Measurements from ENCODE around the gene ACTA2.

Gene ACTA2

GRCh38 chr10:88981435-88981834, 28.9 kb upstream of the ACTA2 start:
- no peaks in the 10 kb centered on the region for H3K27me3 ChIP-seq (ENCODE audit: control insufficient read depth, insufficient read depth, low read length)
- no peak overlapping the region for H3K9ac ChIP-seq (ENCODE audit: low read length)
- H3K4me3 ChIP-seq (ENCODE audit: low read depth, low read length): no peak overlapping the region
- no peaks in the 10 kb centered on the region for H3K9me3 ChIP-seq (ENCODE audit: control insufficient read depth, insufficient read depth, low read depth, low read length)
- H3K36me3 ChIP-seq (ENCODE audit: control insufficient read depth, insufficient read depth, low read length): no peaks in the 10 kb centered on the region
- H3K4me1 ChIP-seq (ENCODE audit: control insufficient read depth, insufficient read depth, low read length): peaks cover 10% of the 10 kb centered on the region; the same call in 1 of the 2 replicates
- H3K27ac ChIP-seq (ENCODE audit: low read depth, low read length): no peak overlapping the region

GRCh38 chr10:88980800-88981199, 28.2 kb upstream of the ACTA2 start:
- no peak overlapping the region for H3K27ac ChIP-seq (ENCODE audit: low read depth, low read length)
- no peaks in the 10 kb centered on the region for H3K36me3 ChIP-seq (ENCODE audit: control insufficient read depth, insufficient read depth, low read length)
- H3K27me3 ChIP-seq (ENCODE audit: control insufficient read depth, insufficient read depth, low read length): no peaks in the 10 kb centered on the region
- H3K9ac ChIP-seq (ENCODE audit: low read length): no peak overlapping the region
- no peaks in the 10 kb centered on the region for H3K9me3 ChIP-seq (ENCODE audit: control insufficient read depth, insufficient read depth, low read depth, low read length)
- H3K4me1 ChIP-seq (ENCODE audit: control insufficient read depth, insufficient read depth, low read length): peaks cover 10% of the 10 kb centered on the region; the same call in 1 of the 2 replicates
- H3K4me3 ChIP-seq (ENCODE audit: low read depth, low read length): no peak overlapping the region

- H3K9me3 ChIP-seq (ENCODE audit: control insufficient read depth, insufficient read depth, low read depth, low read length): no peaks in the 10 kb centered on the region
- no peak overlapping the region for H3K4me3 ChIP-seq (ENCODE audit: low read depth, low read length)
- H3K36me3 ChIP-seq (ENCODE audit: control insufficient read depth, insufficient read depth, low read length): no peaks in the 10 kb centered on the region
- H3K4me1 ChIP-seq (ENCODE audit: control insufficient read depth, insufficient read depth, low read length): peaks cover 6% of the 10 kb centered on the region; the same call in 1 of the 2 replicates
- no peaks in the 10 kb centered on the region for H3K27me3 ChIP-seq (ENCODE audit: control insufficient read depth, insufficient read depth, low read length)
- H3K9ac ChIP-seq (ENCODE audit: low read length): no peak overlapping the region
- no peak overlapping the region for H3K27ac ChIP-seq (ENCODE audit: low read depth, low read length)
Measured at GRCh38 chr10:88980247-88980646, 27.7 kb upstream of the ACTA2 start.

- H3K4me1 ChIP-seq (ENCODE audit: control insufficient read depth, insufficient read depth, low read length): peaks cover 6% of the 10 kb centered on the region; the same call in 1 of the 2 replicates
- H3K9me3 ChIP-seq (ENCODE audit: control insufficient read depth, insufficient read depth, low read depth, low read length): no peaks in the 10 kb centered on the region
- no peak overlapping the region for H3K27ac ChIP-seq (ENCODE audit: low read depth, low read length)
- no peak overlapping the region for H3K9ac ChIP-seq (ENCODE audit: low read length)
- no peak overlapping the region for H3K4me3 ChIP-seq (ENCODE audit: low read depth, low read length)
- H3K27me3 ChIP-seq (ENCODE audit: control insufficient read depth, insufficient read depth, low read length): no peaks in the 10 kb centered on the region
- no peaks in the 10 kb centered on the region for H3K36me3 ChIP-seq (ENCODE audit: control insufficient read depth, insufficient read depth, low read length)
Measured at GRCh38 chr10:88979603-88980002, 27.0 kb upstream of the ACTA2 start.

- no peaks in the 10 kb centered on the region for H3K36me3 ChIP-seq (ENCODE audit: control insufficient read depth, insufficient read depth, low read length)
Measured at GRCh38 chr10:88979153-88979562, 26.6 kb upstream of the ACTA2 start.

GRCh38 chr10:88978463-88978862, 25.9 kb upstream of the ACTA2 start:
- H3K27me3 ChIP-seq (ENCODE audit: control insufficient read depth, insufficient read depth, low read length): no peaks in the 10 kb centered on the region
- no peak overlapping the region for H3K27ac ChIP-seq (ENCODE audit: low read depth, low read length)

More at GRCh38 chr10:88979153-88979562, 26.6 kb upstream of the ACTA2 start:
- Histone ChIP-seq H3K27ac (ENCODE audit: low read depth, low read length) (no peak overlapping the region), H3K9ac (ENCODE audit: low read length) (no peak overlapping the region), H3K27me3 (ENCODE audit: control insufficient read depth, insufficient read depth, low read length) (no peaks in the 10 kb centered on the region), H3K4me1 (ENCODE audit: control insufficient read depth, insufficient read depth, low read length) (peaks cover 6% of the 10 kb centered on the region; the same call in 1 of the 2 replicates), H3K4me3 (ENCODE audit: low read depth, low read length) (no peak overlapping the region), H3K9me3 (ENCODE audit: control insufficient read depth, insufficient read depth, low read depth, low read length) (no peaks in the 10 kb centered on the region)

GRCh38 chr10:88975377-88975720, 22.8 kb upstream of the ACTA2 start:
- no peaks in the 10 kb centered on the region for H3K9me3 ChIP-seq (ENCODE audit: control insufficient read depth, insufficient read depth, low read depth, low read length)
- H3K4me1 ChIP-seq (ENCODE audit: control insufficient read depth, insufficient read depth, low read length): peaks cover 6% of the 10 kb centered on the region; the same call in 1 of the 2 replicates
- no peak overlapping the region for H3K4me3 ChIP-seq (ENCODE audit: low read depth, low read length)
- no peaks in the 10 kb centered on the region for H3K36me3 ChIP-seq (ENCODE audit: control insufficient read depth, insufficient read depth, low read length)
- no peak overlapping the region for H3K27ac ChIP-seq (ENCODE audit: low read depth, low read length)
- no peaks in the 10 kb centered on the region for H3K27me3 ChIP-seq (ENCODE audit: control insufficient read depth, insufficient read depth, low read length)
- H3K9ac ChIP-seq (ENCODE audit: low read length): no peak overlapping the region

More at GRCh38 chr10:88978463-88978862, 25.9 kb upstream of the ACTA2 start:
- H3K4me1 ChIP-seq (ENCODE audit: control insufficient read depth, insufficient read depth, low read length): peaks cover 6% of the 10 kb centered on the region; the same call in 1 of the 2 replicates
- no peaks in the 10 kb centered on the region for H3K36me3 ChIP-seq (ENCODE audit: control insufficient read depth, insufficient read depth, low read length)
- no peak overlapping the region for H3K9ac ChIP-seq (ENCODE audit: low read length)
- no peaks in the 10 kb centered on the region for H3K9me3 ChIP-seq (ENCODE audit: control insufficient read depth, insufficient read depth, low read depth, low read length)
- H3K4me3 ChIP-seq (ENCODE audit: low read depth, low read length): no peak overlapping the region

GRCh38 chr10:88974446-88975376, 22.1 kb upstream of the ACTA2 start:
- H3K9me3 ChIP-seq (ENCODE audit: control insufficient read depth, insufficient read depth, low read depth, low read length): no peaks in the 10 kb centered on the region
- peaks cover 6% of the 10 kb centered on the region; the same call in 1 of the 2 replicates for H3K4me1 ChIP-seq (ENCODE audit: control insufficient read depth, insufficient read depth, low read length)
- H3K36me3 ChIP-seq (ENCODE audit: control insufficient read depth, insufficient read depth, low read length): no peaks in the 10 kb centered on the region
- H3K27ac ChIP-seq (ENCODE audit: low read depth, low read length): no peak overlapping the region
- no peak overlapping the region for H3K4me3 ChIP-seq (ENCODE audit: low read depth, low read length)
- no peak overlapping the region for H3K9ac ChIP-seq (ENCODE audit: low read length)
- no peaks in the 10 kb centered on the region for H3K27me3 ChIP-seq (ENCODE audit: control insufficient read depth, insufficient read depth, low read length)

- Histone ChIP-seq H3K4me3 (ENCODE audit: low read depth, low read length) (no peak overlapping the region), H3K27ac (ENCODE audit: low read depth, low read length) (no peak overlapping the region), H3K9me3 (ENCODE audit: control insufficient read depth, insufficient read depth, low read depth, low read length) (no peaks in the 10 kb centered on the region), H3K4me1 (ENCODE audit: control insufficient read depth, insufficient read depth, low read length) (no peaks in the 10 kb centered on the region), H3K27me3 (ENCODE audit: control insufficient read depth, insufficient read depth, low read length) (no peaks in the 10 kb centered on the region), H3K36me3 (ENCODE audit: control insufficient read depth, insufficient read depth, low read length) (no peaks in the 10 kb centered on the region), H3K9ac (ENCODE audit: low read length) (no peak overlapping the region)
Measured at GRCh38 chr10:88974012-88974411, 21.4 kb upstream of the ACTA2 start.

- Histone ChIP-seq H3K9ac (ENCODE audit: low read length) (no peak overlapping the region), H3K9me3 (ENCODE audit: control insufficient read depth, insufficient read depth, low read depth, low read length) (no peaks in the 10 kb centered on the region), H3K27me3 (ENCODE audit: control insufficient read depth, insufficient read depth, low read length) (no peaks in the 10 kb centered on the region), H3K4me3 (ENCODE audit: low read depth, low read length) (no peak overlapping the region), H3K4me1 (ENCODE audit: control insufficient read depth, insufficient read depth, low read length) (no peaks in the 10 kb centered on the region; the same call in 1 of the 2 replicates), H3K27ac (ENCODE audit: low read depth, low read length) (no peak overlapping the region), H3K36me3 (ENCODE audit: control insufficient read depth, insufficient read depth, low read length) (no peaks in the 10 kb centered on the region)
Measured at GRCh38 chr10:88971221-88972061, 18.9 kb upstream of the ACTA2 start.

GRCh38 chr10:88968391-88968790, 15.8 kb upstream of the ACTA2 start:
- Histone ChIP-seq H3K4me3 (ENCODE audit: low read depth, low read length) (no peak overlapping the region), H3K9me3 (ENCODE audit: control insufficient read depth, insufficient read depth, low read depth, low read length) (no peaks in the 10 kb centered on the region), H3K36me3 (ENCODE audit: control insufficient read depth, insufficient read depth, low read length) (no peaks in the 10 kb centered on the region), H3K4me1 (ENCODE audit: control insufficient read depth, insufficient read depth, low read length) (no peaks in the 10 kb centered on the region; the same call in 1 of the 2 replicates), H3K9ac (ENCODE audit: low read length) (no peak overlapping the region), H3K27ac (ENCODE audit: low read depth, low read length) (no peak overlapping the region), H3K27me3 (ENCODE audit: control insufficient read depth, insufficient read depth, low read length) (no peaks in the 10 kb centered on the region)
